HS-27A (cell line): ENCODE data around the gene NXPH1.

Experiments
- DNase-seq: peaks from one replicate; pipeline ENCODE4 v3.0.0-alpha.2; 2012; ENCODE audit warnings: low read depth, missing footprints

Gene NXPH1

GRCh38 chr7:8436965-8437364 is 3.6 kb downstream of the NXPH1 start:
- no peak for DNase-seq

- no peak for DNase-seq
Measured at GRCh38 chr7:8437606-8438005, 4.2 kb downstream of the NXPH1 start.

- DNase-seq, result no peak
Measured at GRCh38 chr7:8440670-8441069, 7.3 kb downstream of the NXPH1 start.

DNA sequence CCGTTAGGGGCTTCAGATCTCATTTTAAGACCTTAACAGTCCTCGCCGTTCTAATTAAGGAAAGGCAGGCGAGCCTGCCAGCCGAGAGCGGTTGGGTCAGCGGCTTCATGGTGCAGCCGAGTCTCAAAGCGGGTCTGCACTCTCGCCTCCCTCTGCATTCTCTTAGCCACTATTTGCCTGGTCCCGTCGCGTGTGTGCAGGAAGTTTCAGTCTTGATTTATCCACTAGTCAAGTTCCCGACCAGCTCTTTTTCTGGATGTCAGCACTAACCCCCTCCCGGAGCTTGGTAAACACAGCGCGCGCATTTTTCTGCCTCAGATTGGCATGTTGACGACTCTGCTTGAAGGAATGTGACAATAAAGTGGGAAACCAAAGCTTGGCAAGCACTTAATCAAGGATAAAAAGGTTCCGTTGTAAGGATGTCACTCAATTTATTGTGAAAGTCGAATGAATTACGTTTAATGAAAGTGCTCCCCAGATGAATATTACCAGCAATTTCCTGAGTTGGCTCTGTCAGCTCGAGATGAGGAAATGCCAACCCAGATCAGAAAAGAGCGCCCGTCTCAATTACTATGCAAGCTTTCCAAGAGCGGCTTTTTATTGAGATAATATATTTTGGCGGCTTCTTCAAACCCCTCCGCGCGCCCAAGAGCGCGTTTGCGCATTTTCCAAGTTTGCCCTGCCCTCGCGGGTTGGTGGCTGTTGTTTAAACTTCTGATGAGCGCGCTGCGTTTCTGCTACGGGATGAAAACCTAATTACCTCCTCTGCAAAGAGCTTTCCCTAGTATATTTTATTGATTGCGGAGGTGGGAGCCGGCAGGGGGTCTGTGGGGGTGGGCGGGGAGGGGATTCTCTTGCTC is 7.9 kb downstream of the NXPH1 start:
- DNase-seq, result no peak

GRCh38 chr7:8442051-8442813 is 8.8 kb downstream of the NXPH1 start:
- no peak for DNase-seq

GRCh38 chr7:8442814-8443304 is 9.4 kb downstream of the NXPH1 start:
- no peak for DNase-seq

GRCh38 chr7:8443576-8444467 is 10.4 kb downstream of the NXPH1 start:
- DNase-seq, result no peak

DNA sequence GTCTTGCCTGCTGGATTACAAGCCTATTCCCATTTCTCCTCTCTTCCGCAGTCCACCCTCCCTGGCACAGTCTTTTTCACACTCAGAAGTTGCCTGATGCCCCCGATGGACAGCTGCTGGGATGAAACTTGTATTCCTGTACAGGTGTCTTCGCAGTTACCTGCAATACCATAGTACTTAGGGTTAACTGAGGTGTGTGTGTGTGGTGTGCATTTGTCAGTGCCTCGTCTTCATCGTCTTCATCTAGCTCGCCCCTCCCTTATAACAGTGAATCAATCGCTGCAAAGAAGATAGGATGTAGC is 11.0 kb downstream of the NXPH1 start:
- DNase-seq, result no peak

- DNase-seq, result no peak
Measured at GRCh38 chr7:8453535-8453934, 20.1 kb downstream of the NXPH1 start.

DNA sequence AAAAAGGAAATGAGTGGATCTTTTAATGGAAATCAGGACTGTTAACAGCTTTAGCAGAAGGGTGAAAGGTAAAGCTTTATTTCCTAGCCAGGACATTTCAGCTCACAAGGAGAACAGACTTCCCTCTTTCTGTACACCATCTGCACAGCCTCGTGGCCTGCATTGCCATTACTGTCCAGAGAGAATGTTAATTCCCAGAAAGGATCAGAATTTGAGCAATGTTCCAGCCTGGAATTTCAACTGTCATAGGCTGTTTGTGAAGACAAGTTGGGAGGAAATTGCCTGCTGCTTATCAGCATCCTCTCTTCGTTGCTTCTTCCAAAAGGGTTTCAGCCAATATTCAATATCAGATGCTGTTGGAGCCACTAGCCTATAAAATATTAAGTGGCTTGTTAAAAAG is 22.0 kb downstream of the NXPH1 start:
- no peak for DNase-seq

- DNase-seq, result no peak
Measured at GRCh38 chr7:8462309-8462708, 28.9 kb downstream of the NXPH1 start.

GRCh38 chr7:8465338-8465737 is 31.9 kb downstream of the NXPH1 start:
- DNase-seq, result no peak

DNA sequence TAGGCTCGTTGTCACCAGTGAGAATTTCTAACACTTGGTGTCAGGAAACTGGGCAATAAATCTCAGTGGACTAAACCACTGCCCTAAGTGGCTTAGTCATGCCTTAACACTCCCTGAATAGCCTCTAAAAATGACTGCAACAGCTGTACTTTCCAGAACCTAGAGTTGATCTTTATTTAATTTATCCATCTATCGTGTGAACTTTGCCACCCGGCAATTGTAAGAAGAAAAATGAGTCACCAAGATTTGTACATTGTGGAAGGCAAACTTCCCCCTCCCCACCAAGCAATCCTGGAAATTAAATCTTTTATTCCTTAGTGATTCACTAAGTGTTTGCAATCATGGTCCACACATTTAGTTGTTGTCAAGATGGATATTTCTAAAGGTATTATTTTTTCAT is 47.1 kb downstream of the NXPH1 start:
- DNase-seq, result no peak

- no peak for DNase-seq
Measured at GRCh38 chr7:8481096-8481495, 47.7 kb downstream of the NXPH1 start.

- DNase-seq, result no peak
Measured at GRCh38 chr7:8481752-8482446, 48.5 kb downstream of the NXPH1 start.

- DNase-seq, result no peak
Measured at GRCh38 chr7:8490391-8491045, 57.1 kb downstream of the NXPH1 start.

DNA sequence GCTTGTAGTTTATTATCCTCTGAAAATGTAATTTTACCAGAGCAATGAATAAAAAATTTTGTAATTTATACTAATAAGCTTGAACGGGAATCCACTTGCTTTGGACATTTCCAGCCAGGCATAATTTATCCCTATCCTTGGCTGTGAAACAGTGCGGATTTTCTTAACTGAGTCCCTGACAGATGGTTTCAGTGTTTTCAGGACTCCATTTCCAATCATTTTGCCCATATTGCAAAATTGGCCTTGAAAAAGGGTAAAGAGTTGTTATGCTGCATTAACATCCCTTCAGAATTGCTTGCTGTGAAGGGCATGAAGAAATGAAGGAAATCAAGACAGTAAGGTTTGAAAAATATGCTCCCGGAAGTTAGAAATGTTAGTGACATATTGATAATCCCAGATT is 57.7 kb downstream of the NXPH1 start:
- no peak for DNase-seq

- DNase-seq, result no peak
Measured at GRCh38 chr7:8491544-8492489, 58.4 kb downstream of the NXPH1 start.

- DNase-seq, result no peak
Measured at GRCh38 chr7:8499128-8499527, 65.7 kb downstream of the NXPH1 start.

- no peak for DNase-seq
Measured at GRCh38 chr7:8500286-8500685, 66.9 kb downstream of the NXPH1 start.
